GM21360 (cell line): Measurements from ENCODE around the gene SYNM.
"Not testable (repeated sequence)": the region's sequence is repeated elsewhere in the genome, so short reads cannot be mapped to it uniquely, and the experiment has no call there.

ENCODE experiments used
- ATAC-seq: cut with Tn5 transposase; IDR thresholded peaks from one replicate; pipeline ENCODE4 v1.9.1; 2021; ENCODE audit warnings: mild to moderate bottlenecking, moderate library complexity; ENCODE audit not compliant: unreplicated experiment

Gene SYNM

DNA sequence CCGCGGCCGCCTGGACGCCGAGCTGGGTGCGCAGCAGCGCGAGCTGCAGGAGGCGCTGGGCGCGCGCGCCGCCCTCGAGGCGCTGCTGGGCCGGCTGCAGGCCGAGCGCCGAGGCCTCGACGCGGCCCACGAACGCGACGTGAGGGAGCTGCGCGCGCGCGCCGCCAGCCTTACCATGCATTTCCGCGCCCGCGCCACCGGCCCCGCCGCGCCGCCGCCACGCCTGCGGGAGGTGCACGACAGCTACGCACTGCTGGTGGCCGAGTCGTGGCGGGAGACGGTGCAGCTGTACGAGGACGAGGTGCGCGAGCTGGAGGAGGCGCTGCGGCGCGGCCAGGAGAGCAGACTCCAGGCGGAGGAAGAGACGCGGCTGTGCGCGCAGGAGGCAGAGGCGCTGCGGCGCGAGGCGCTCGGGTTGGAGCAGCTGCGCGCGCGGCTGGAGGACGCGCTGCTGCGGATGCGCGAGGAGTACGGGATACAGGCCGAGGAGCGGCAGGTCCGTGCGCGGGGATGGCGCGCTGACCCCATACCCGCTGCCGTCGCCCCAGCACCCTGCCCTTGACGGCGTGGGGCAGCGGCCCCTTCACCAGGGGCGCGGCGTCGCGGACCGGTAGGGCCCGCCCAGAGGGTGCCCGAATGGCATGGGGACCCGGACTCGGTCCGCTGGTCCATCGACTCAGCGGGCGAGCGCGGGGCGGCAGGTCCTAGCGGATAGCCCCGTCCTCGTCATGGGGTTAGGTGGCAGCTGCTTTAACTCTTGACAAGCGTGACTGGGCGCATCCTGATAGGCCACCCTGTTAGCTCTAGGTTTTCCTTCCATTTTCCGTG is 848 bp downstream of the SYNM start:
- peak; percentile 27 for ATAC-seq

DNA sequence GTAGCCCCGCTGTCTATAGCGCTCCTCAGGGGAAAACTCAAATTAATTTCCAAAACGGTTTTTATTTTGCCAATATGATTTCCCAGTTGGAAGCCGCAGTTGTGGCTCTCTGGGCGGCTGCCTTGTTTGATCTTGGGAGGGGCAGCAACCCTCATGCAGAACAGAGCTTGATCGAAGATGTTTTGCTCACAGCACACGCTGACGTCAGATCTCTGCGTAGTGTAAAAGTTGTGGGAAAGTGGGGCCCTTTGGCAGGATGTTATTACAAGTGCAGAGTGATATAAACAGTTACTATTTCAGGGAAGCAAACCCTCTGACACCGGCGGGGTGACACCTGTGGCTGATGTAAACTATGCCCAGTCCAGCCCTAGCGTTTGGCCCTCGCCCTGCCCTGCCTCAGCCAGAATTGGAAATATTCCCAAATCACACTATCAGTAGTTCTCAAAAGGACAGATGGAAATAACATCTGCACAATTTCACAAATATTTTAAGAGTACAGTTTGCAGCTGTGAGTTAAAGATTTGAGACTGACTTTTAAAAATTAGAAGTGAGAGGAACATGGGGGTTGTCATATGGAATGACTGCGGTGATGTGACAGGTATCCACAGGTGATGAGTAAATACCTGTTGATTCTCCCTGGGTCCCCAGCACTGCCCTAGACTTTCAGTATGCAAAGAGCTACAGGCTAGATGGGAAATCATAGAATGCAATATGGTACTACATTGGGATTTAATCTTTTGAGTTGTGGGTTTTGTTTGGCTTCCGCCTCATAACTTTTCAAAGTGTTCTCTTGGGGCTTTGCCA is 1.7 kb downstream of the SYNM start:
- no peak for ATAC-seq

DNA sequence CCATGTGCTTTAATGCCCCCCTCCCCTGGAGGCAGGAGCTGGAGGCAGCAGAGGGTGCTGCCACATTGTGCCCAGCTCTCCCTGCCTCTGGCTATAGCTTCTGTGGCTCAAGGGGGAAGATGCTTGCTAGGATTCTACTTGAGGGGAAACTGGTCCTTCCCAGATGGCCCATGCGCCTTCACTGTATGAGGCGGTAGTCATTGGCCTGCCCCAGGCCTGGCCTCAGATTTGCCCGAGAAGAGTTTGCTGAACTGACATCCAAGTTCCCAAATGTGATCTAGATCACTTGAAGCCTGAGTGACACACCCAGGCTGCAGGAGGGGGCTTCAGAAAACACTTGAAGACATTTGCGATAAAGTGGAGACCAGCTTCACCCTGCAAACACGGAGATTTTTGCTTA is 4.1 kb downstream of the SYNM start:
- ATAC-seq: no peak

DNA sequence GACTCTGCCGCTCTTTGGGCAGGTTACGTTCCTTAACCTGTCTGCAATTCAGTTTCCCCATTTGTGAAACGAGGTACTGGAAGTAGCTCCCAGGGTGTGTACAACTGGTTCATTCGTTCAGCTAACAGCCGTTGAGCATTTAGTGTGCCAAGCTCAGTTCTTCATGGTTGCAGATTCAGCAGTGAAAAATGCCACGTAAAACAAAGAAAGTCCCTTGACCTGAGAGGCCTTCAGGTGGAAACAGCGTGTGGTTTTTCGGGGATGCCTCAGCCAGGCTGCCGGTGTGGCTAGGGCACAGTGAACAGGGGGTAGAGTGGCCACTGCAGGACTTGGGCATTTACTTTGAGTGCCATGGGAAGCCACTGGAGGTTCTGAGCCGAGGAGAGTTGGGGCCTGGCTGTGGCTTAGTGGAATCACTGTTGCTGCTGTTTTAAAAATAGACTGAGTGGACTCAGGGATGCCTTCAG is 4.7 kb downstream of the SYNM start:
- ATAC-seq: no peak

DNA sequence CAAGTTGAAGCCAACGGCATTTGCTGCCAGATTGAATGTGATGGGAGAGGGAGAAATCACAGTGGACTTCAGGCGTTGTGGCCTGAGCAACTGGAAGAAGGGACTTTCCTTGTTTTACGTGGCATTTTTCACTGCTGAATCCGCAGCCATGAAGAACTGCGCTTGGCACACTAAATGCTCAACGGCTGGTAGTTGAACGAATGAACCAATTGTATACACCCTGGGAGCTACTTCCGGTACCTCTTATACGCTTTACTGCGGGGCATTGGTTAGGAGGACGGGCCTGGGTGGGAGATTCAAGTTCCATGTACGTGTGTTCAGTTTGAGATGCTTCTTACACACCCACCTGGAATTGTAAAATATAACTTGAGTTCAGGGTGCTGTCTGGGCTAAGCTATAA is 5.2 kb downstream of the SYNM start:
- no peak for ATAC-seq

DNA sequence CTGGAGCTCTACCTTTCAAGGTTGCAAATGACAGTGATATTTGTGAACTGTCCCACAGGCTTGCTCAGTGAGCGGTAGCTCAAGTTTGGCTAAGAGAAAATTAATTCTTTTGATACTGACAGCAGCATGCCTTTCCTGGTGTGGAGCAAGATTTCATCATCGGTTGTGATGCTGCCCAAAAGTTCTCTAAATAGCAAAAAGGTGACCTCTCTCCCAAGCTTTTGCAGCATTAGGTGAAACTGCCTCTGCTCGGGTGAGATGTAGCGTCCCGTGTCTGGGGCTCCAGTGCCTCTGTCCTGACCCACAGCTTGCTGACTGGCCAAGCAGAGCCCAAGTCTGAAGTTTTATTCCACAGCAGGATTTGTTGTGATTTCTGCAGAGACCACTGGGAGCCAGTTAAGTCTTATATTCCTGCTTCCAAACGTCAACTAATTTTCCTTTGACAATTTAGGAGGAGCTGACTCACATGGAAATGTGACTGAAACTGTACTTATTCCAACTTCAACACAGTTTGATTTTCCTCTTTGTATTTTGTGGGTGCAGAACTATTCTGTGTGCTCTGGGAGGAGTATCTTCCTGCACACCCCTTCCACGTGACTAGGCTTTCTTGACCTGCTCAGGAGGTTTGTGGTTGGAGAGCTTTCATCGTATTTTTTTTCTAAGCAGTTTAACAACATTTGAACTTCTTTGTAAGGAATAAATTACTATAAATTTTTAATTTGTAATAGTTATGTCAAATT is 5.9 kb downstream of the SYNM start:
- ATAC-seq: no peak

DNA sequence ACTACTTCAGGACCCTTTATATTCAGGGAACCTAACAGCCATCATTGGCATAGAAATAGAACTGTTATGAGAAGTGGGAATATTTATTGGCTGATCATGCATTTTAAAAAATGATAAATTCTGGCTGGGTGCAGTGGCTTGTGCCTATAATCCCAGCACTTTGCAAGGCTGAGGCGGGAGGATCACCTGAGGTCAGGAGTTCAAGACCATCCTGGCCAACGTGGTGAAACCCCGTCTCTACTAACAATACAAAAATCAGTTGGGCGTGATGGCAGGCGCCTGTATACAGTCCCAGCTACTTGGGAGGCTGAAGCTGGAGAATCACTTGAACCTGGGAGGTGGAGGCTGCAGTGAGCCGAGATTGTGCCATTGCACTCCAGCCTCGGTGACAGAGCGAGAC is 6.8 kb downstream of the SYNM start:
- ATAC-seq: not testable (repeated sequence)

DNA sequence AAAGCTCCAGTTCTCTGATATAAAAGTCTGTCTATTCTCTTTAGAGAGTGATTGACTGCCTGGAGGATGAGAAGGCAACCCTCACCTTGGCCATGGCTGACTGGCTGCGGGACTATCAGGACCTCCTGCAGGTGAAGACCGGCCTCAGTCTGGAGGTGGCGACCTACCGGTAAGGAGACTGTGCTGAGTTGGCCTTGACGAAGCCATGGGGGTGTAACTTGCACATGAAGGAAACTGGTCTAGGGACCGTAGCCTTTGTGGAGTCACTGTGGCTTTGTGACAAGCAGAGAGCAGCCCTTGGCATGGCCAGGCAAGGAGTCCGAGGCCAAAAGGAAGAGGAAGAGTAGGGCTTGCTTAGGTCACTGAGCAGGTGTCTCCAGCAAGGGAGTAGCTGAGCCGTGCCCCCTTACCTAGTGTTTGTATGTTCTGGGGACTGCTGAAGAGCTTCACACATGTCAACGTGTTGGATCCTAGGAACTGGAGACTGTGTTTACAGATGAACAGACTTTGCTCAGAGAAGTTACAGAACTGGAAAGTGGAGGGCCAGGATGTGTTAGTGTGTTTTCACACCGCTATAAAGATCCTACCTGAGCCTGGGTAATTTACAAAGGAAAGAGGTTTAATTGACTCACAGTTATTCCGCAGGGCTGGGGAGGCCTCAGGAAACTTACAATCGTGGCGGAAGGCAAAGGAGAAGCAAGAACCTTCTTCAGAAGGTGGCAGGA is 8.8 kb downstream of the SYNM start:
- ATAC-seq: no peak

DNA sequence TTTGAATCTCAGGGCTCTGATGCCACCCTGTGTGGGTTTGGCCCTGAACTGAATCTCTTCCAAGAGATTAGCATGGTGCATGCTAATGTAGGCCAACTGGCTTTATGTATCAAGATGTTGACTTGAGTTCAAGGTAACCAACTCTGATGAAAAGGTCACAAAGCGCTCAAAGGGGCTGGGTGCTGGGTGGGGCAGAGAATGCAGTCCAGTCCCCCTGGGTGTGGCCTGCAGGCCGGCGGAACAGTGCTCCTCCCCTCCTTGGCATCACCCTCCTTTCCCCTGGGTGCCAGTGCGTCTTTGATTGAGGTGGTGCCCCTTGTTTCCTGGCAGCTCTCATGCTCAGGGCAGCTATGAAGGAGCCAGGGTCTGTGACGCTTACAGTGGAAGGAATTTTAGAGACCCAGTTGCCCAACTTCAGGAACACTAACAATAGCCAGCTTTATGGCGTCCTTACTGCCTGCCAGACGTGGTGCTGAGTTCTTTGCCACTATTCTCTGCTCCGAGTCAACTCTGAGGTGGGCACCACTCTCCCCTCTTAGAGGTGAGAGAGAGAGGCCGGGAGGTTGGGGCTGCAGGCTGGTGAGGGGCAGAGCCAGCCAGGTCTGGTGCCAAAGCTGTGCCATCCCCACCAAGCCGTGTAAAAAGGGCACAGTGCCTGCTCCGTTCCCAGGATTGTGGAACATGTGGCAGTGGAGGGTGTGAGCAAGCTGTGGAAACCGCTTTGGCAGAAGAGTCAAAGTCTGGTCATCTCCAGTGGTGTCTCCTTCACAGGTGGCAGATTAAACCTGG is 9.8 kb downstream of the SYNM start:
- ATAC-seq: no peak

DNA sequence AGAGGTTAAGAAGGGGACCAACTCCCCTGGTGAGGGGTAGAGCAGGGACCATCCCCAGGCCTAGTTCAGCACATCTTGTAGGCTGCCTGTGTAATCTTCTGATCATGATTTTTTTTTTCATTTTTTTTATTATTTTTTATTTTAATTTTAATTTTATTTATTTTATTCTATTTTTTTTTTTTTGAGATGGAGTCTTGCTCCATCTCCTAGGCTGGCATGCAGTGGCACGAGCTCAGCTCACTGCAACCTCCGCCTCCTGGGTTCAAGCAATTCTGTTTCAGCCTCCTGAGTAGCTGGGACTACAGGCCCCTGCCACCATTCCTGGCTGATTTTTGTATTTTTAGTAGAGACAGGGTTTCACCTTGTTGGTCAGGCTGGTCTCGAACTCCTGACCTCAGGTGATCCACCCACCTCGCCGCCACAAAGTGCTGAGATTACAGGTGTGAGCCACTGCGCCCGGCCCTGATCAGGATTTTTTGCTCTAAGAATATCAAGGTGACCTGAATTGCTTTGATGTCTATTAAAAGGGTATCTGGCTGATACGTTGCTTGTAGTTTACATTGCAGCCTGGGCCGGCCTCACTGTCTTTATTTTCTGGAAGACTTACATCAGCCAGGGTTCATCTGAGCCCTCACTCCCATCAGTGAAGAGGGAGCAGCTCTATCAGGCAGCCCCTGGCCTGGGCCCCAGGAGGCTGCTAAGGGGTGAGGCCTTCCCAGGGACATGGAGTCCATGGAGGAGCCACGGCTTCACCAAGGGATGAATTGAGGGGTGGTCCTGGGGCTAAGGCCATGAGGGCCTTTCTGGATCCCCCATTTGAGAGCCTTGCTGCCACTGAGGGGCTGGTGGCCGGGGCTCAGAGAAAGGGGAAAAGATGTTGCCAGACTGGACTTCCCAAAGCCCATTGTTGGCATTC is 10.7 kb downstream of the SYNM start:
- ATAC-seq: no peak

DNA sequence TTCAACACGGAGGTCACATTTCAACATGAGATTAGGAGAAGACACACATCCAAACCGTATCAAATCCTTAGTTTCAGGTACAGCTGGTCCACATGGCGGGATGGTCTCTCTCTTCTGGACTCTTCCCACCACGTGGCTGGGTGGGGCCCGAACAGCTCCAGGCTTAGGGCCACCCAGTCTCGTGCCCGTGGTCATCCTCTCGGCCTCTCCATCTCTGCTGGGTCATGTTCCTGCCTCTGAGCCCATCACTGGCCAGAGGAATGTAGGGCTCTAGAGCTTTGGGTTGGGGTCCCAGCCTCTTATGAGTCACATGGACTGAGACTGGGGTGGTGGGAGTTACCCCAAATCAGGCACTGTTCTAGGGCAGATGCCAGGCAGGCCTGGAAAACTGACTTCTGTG is 12.2 kb downstream of the SYNM start:
- no peak for ATAC-seq

DNA sequence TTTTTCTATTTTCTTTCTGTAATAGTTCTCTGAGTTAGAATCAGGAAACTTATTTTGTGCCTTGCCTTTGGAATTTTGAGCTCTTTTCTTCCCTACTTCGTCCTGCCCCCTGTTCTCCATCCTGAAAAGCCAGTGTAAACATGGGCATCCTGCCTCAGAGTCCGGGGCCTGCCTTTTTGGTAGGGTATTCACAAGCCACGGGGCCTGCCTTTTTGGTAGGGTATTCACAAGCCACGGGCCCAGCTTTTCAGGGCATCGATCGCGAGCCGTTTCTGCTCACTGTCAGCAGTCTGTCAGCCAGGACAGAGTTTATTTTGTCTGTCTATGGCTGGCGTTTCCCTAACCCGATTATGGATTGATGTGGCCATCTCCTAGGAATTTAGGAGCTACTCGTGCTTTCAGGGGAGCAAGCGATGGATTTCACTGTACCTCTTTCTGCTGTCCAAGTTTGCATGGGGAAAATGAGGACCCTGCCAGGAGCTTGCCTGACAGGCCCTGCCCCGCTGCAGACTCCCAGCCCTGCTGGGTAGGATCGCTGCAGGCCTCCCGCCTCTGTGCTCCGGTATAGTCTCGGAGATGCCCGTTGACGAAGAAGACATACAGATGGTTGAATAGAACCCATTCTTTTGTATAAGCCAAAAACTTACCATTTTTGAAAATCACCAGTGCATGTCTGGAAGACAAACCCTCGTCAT is 12.8 kb downstream of the SYNM start:
- ATAC-seq: no peak

DNA sequence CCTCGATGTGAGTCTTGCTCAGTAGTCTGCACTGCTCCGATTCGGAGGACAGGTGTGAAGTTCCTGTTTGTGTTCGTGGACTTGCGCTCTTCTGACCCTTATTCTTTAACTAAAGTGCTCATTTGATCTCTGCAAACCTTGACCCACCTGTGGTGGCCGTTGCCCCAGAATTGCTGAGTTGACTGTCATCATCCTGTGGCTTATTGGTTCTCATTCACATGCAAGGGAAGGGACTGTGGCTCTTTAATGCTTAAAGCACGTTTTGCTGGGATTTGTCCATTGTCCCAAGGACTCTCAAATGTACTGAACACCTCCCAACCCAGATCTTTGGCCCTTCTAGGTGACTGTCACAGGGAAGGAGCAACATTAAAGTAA is 13.4 kb downstream of the SYNM start:
- no peak for ATAC-seq

DNA sequence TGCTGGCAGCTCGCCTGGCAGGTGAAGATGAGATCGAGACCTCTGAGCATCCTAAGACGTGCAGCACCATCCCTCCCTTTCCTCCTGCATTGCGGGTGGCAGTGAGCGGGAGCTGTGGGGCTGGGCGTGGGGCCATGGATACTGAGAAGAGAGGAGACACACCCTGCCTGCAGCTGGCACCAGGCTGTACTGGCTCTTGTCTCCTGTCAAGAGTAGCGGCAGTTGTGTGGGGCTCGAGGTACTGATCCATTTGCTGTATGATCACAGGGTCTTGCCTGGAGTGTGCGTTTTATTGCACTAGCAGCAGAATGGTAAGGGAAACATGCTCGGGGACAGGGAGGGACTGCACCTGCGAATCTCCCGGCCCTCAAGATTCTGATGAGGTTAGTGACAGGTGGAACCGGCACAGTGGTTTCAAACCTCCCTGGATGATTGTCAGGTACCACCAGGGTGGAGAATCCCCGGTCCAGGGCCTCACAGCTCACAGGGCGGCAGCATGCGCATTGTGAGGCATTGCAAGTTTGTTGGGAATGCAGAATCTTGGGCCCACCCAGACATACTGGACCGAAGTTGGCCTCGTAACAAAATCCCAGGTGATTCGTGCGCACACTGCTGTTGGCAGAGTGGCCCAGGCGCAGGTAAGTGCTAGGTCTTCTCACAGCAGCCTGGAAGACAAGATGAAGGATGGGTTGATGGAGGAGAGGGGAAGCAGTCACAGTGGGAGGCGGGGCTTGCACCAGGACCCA is 14.1 kb downstream of the SYNM start:
- ATAC-seq: no peak

DNA sequence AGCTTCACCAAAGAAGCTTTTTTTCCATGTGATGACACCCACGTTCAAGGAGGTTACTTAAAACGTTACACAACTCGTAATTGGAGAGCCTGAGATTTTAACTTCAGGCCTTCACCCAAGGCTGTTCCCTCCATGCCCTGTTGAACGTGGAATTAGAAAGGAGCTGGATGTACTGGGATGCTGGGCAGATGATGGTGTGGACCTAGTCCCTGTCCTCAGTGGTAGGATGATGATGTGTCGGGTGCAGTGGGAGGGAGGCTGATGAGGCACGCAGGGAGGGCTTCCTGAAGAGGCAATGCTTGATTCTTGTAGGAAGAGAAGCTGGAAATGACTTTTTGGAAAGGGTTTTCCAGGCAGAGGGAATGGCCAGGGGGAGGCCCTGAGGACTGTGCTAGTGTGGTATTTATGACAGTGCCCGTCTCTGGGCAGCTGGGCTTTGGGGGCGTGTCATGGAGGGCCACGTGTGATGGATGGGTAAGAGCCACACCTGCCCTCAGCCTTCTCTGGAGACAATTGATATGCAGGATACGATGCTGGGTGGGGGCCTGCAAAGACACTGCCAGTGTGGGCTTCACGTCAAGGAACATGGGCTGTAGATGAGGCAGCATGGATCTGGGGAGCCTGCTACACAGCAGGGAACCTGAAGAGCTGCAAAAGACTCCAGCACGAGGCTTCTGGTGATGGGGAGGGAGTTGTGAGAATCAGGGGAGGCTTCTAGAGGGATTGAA is 15.3 kb downstream of the SYNM start:
- ATAC-seq: no peak

DNA sequence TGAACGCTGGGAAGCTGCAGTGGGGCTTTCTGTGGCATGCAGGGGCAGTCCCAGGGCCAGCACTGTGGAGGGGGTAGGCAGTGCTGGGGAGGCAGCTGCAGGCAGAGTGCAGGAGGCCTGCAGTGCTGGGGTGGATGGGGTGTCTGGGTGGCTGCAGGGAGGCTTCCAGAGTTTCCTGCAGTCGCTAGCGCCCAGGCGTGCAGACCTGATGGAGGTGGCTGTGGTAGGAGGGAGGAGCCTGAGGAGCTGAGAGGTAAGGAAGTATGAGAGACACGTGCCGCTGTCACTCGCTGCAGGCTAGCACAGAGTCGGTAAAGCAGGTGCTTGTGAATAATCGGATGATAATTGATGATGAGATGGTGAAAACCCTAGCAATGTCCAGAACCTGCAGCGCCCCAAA is 16.3 kb downstream of the SYNM start:
- ATAC-seq: no peak
